GM19324 (cell line): ENCODE measurements around the gene DHRS12.

Source experiments
- ATAC-seq: cut with Tn5 transposase; IDR thresholded peaks from one replicate; pipeline ENCODE4 v1.9.1; 2021; ENCODE audit warnings: mild to moderate bottlenecking, moderate library complexity; ENCODE audit not compliant: unreplicated experiment, low FRiP score

The DHRS12 gene

GRCh38 chr13:51803422-51804294, at the start of gene DHRS12:
DHRS12 (minus strand) TSS chr13:51804163; CDS start chr13:51799659, 4,504 bp downstream.
- peak; percentile 94 for ATAC-seq

GRCh38 chr13:51849145-51850101, 45.5 kb upstream of the DHRS12 start:
- no peak for ATAC-seq

GRCh38 chr13:51848674-51849073, 44.7 kb upstream of the DHRS12 start:
- no peak for ATAC-seq

GRCh38 chr13:51846756-51847155, 42.8 kb upstream of the DHRS12 start:
- ATAC-seq, result no peak

- ATAC-seq, result no peak
These were observed 41.8 kb upstream of the DHRS12 start for GRCh38 chr13:51845574-51846318.

GRCh38 chr13:51844862-51845573, 41.1 kb upstream of the DHRS12 start, which contains the start of gene TMEM272:
TMEM272 (minus strand) TSS chr13:51845177; CDS start chr13:51838530, 6,647 bp downstream.
- ATAC-seq, result no peak

GRCh38 chr13:51843529-51843928, 39.6 kb upstream of the DHRS12 start:
- no peak for ATAC-seq

GRCh38 chr13:51841732-51842131, 37.8 kb upstream of the DHRS12 start:
- ATAC-seq, result no peak

GRCh38 chr13:51840917-51841316, 37.0 kb upstream of the DHRS12 start:
- ATAC-seq, result no peak

GRCh38 chr13:51839711-51840540, 36.0 kb upstream of the DHRS12 start:
- no peak for ATAC-seq

GRCh38 chr13:51838240-51838846, 34.4 kb upstream of the DHRS12 start:
- no peak for ATAC-seq

GRCh38 chr13:51837016-51837415, 33.1 kb upstream of the DHRS12 start:
- ATAC-seq, result no peak

- ATAC-seq, result no peak
These were observed 30.7 kb upstream of the DHRS12 start for GRCh38 chr13:51834581-51835171.

- no peak for ATAC-seq
These were observed 30.0 kb upstream of the DHRS12 start for GRCh38 chr13:51833980-51834379.

GRCh38 chr13:51832471-51833152, 28.6 kb upstream of the DHRS12 start:
- ATAC-seq, result no peak

GRCh38 chr13:51831519-51831918, 27.6 kb upstream of the DHRS12 start:
- ATAC-seq, result no peak

GRCh38 chr13:51829568-51829899, 25.6 kb upstream of the DHRS12 start:
- no peak for ATAC-seq
